IMR-90 (cell line): Measurements from ENCODE around the gene GPR39. TPM values are rescaled to one million over a fixed set of nuclear protein-coding genes. Genes with fewer than 3 reads are reported as not detected.

Experiments
- ATAC-seq: fragments of 200-7000 bp; cut with Tn5 transposase; 2 replicates; pipeline ENCODE4 v1.9.1; 2020; ENCODE audit warnings: low read depth, mild to moderate bottlenecking, moderate library complexity
- BruUV-seq: library from RNA; stranded (reverse); fragments of 400-500 nt; replicated peaks from 2 replicates; lab custom pipeline; 2021; lab: Mats Ljungman, UMichigan
- CTCF ChIA-PET: fragments of 300-600 bp; formaldehyde crosslinking; extraction: SDS; loops from one replicate; lab custom pipeline; 2021; ENCODE audit warnings: antibody characterized with exemption; lab: Yijun Ruan, JAX
- POLR2A ChIA-PET: fragments of 300-600 bp; sonication (Branson Sonifier 250); formaldehyde crosslinking; loops from one replicate; lab custom pipeline; 2022; ENCODE audit warnings: antibody characterized with exemption; ENCODE audit not compliant: unreplicated experiment; lab: Charles Lee
- DNase-seq: peaks from one replicate; pipeline ENCODE4 v3.0.0; 2013
- H2AFZ ChIP-seq: replicated peaks from 2 replicates; pipeline ENCODE3; 2013; ENCODE audit warnings: low read length, mild to moderate bottlenecking; ENCODE audit not compliant: poor library complexity
- H2AK5ac ChIP-seq: 2 replicates; pipeline ENCODE4 v1.6.1; 2013; ENCODE audit warnings: low read depth, low read length, inconsistent platforms
- H2AK9ac ChIP-seq: replicated peaks from 2 replicates; pipeline ENCODE3; 2013; ENCODE audit warnings: mild to moderate bottlenecking, low read depth, low read length, moderate library complexity; ENCODE audit not compliant: poor library complexity
- H2BK120ac ChIP-seq: 2 replicates; pipeline ENCODE4 v1.6.1; 2013; ENCODE audit warnings: low read depth, low read length, inconsistent platforms
- H2BK15ac ChIP-seq: 3 replicates; pipeline ENCODE4 v1.6.1; 2013; ENCODE audit warnings: low read depth, low read length, inconsistent platforms
- H2BK20ac ChIP-seq: 2 replicates; pipeline ENCODE4 v1.6.1; 2013; ENCODE audit warnings: low read depth, mild to moderate bottlenecking, inconsistent platforms, low read length, moderate library complexity
- H2BK5ac ChIP-seq: 2 replicates; pipeline ENCODE4 v1.6.1; 2013; ENCODE audit warnings: mild to moderate bottlenecking, low read depth, low read length, inconsistent platforms; ENCODE audit not compliant: poor library complexity, severe bottlenecking
- H3K14ac ChIP-seq: replicated peaks from 2 replicates; pipeline ENCODE4 v1.6.1; 2013; ENCODE audit warnings: low read depth, low read length, inconsistent platforms
- H3K18ac ChIP-seq: 2 replicates; pipeline ENCODE4 v1.6.1; 2013; ENCODE audit warnings: low read depth, low read length, control low read depth
- H3K23ac ChIP-seq: 2 replicates; pipeline ENCODE4 v1.6.1; 2013; ENCODE audit warnings: low read depth, low read length, inconsistent platforms
- H3K27ac ChIP-seq: 2 replicates; pipeline ENCODE4 v1.5.1; 2013; ENCODE audit warnings: mild to moderate bottlenecking, control low read depth, low read length; ENCODE audit not compliant: insufficient read depth
- H3K27me3 ChIP-seq: 2 replicates; pipeline ENCODE4 v1.6.1; 2013; ENCODE audit warnings: low read length; ENCODE audit not compliant: control insufficient read depth, insufficient read depth
- H3K36me3 ChIP-seq: 2 replicates; pipeline ENCODE4 v1.6.1; 2013; ENCODE audit warnings: low read length, mixed read lengths; ENCODE audit not compliant: control insufficient read depth, insufficient read depth
- H3K4ac ChIP-seq: 2 replicates; pipeline ENCODE4 v1.6.1; 2013; ENCODE audit warnings: low read depth, low read length, inconsistent platforms
- H3K4me1 ChIP-seq: 2 replicates; pipeline ENCODE4 v1.6.1; 2013; ENCODE audit warnings: low read length, mixed read lengths; ENCODE audit not compliant: control insufficient read depth, insufficient read depth
- H3K4me2 ChIP-seq: 2 replicates; pipeline ENCODE4 v1.6.1; 2013; ENCODE audit warnings: low read depth, mild to moderate bottlenecking, control low read depth, low read length, moderate library complexity
- H3K4me3 ChIP-seq: 2 replicates; pipeline ENCODE4 v1.5.1; 2013; ENCODE audit warnings: low read depth, mild to moderate bottlenecking, control low read depth, low read length, moderate library complexity; ENCODE audit not compliant: insufficient read depth
- H3K56ac ChIP-seq: 2 replicates; pipeline ENCODE4 v1.6.1; 2013; ENCODE audit warnings: low read length, inconsistent platforms; ENCODE audit not compliant: insufficient read depth; ENCODE audit errors: extremely low read depth
- H3K79me1 ChIP-seq, 2 experiments: 2 replicates each; pipeline ENCODE4 v1.6.1; 2013; ENCODE audit warnings: low read length in 2 of 2, inconsistent platforms in 1 of 2, low read depth in 1 of 2
- H3K9ac ChIP-seq: 2 replicates; pipeline ENCODE4 v1.6.1; 2013; ENCODE audit warnings: low read depth, low read length, control low read depth
- H3K9me1 ChIP-seq: 2 replicates; pipeline ENCODE4 v1.6.1; 2013; ENCODE audit warnings: low read length, inconsistent platforms; ENCODE audit not compliant: insufficient read depth
- H3K9me3 ChIP-seq: 2 replicates; pipeline ENCODE4 v1.6.1; 2013; ENCODE audit warnings: low read length; ENCODE audit not compliant: control insufficient read depth, insufficient read depth
- H4K20me1 ChIP-seq: 2 replicates; pipeline ENCODE4 v1.6.1; 2013; ENCODE audit warnings: low read length, inconsistent platforms; ENCODE audit not compliant: insufficient read depth
- H4K5ac ChIP-seq: 2 replicates; pipeline ENCODE4 v1.6.1; 2013; ENCODE audit warnings: mild to moderate bottlenecking, low read depth, low read length, control low read depth
- H4K8ac ChIP-seq, 2 experiments: 2 replicates each; pipeline ENCODE4 v1.6.1; 2013; ENCODE audit warnings: low read depth in 2 of 2, low read length in 2 of 2, control low read depth in 1 of 2, inconsistent platforms in 1 of 2
- H4K91ac ChIP-seq: 2 replicates; pipeline ENCODE4 v1.6.1; 2013; ENCODE audit warnings: low read depth, low read length, inconsistent platforms; ENCODE audit not compliant: insufficient read depth
- CEBPB ChIP-seq: IDR thresholded peaks from 2 replicates; pipeline ENCODE4 v1.6.1; 2012; ENCODE audit warnings: low read depth, low read length, improper control_type of control experiment
- MAFK ChIP-seq: IDR thresholded peaks from 2 replicates; pipeline ENCODE4 v1.6.1; 2012; ENCODE audit warnings: low read depth, low read length, improper control_type of control experiment
- NFE2L2 ChIP-seq: fragments of 150-350 bp; IDR thresholded peaks from 2 replicates; pipeline ENCODE4 v1.6.1; 2016; ENCODE audit warnings: low read depth, mild to moderate bottlenecking, low read length
- RAD21 ChIP-seq: IDR thresholded peaks from 2 replicates; pipeline ENCODE4 v1.6.1; 2012; ENCODE audit warnings: low read length, improper control_type of control experiment
- RCOR1 ChIP-seq: IDR thresholded peaks from 2 replicates; pipeline ENCODE4 v1.6.1; 2012; ENCODE audit warnings: mild to moderate bottlenecking, low read length, improper control_type of control experiment; ENCODE audit not compliant: insufficient replicate concordance
- SMC3 ChIP-seq: fragments of 150-350 bp; IDR thresholded peaks from 2 replicates; pipeline ENCODE4 v1.6.1; 2016; ENCODE audit warnings: low read depth, mild to moderate bottlenecking, antibody characterized with exemption, low read length, moderate library complexity
- WGBS, 2 experiments: methylation state at CpG; one replicate each; pipeline versions ENCODE4 v1.1.5 to v1.1.7; 2013; ENCODE audit warnings: missing lambda C conversion rate in 2 of 2; ENCODE audit not compliant: insufficient read length in 1 of 2; ENCODE audit errors: extremely low coverage in 2 of 2; 5-methylcytosine and 5-hydroxymethylcytosine counted together
- dilution Hi-C: fragments of 300-500 bp; cut with HindIII; formaldehyde crosslinking; loops from one replicate; pipeline ENCODE4 v1.14.3; 2018; ENCODE audit warnings: low sequenced_read_pairs; ENCODE audit not compliant: unreplicated experiment
- in situ Hi-C: fragments of 300-500 bp; cut with MboI; formaldehyde crosslinking; loops from 3 replicates; pipeline ENCODE4 v1.14.3; 2019; ENCODE audit warnings: low sequenced_read_pairs, inconsistent platforms, mixed read lengths
- intact Hi-C: fragments of 100-400 bp; cut with micrococcal nuclease; formaldehyde crosslinking; loops from 2 replicates; pipeline ENCODE4 v1.10.0; 2022
- polyA plus RNA-seq, 3 experiments: library from polyadenylated mRNA; depleted of rRNA; stranded (reverse); fragments of >200 nt; gene quantifications; 2 replicates each; pipeline ENCODE4 v1.2.3, GENCODE V29; 2012; ENCODE audit warnings: low replicate concordance in 1 of 3
- total RNA-seq: library from RNA; depleted of rRNA; stranded (reverse); fragments of >200 nt; gene quantifications from 2 replicates; pipeline ENCODE4 v1.2.3, GENCODE V29; 2012

Gene GPR39
- total and polyA plus RNA-seq, 2 of the 4 experiments (the other 2 are of a cell fraction) = 4.4 to 9.0 TPM

GRCh38 chr2:132581591-132581990, 165.0 kb downstream of the GPR39 start:
- H3K27ac ChIP-seq = no peak overlapping the region
- ChIA-PET CTCF (no interaction called here), POLR2A (no interaction called here)
- H3K4ac ChIP-seq = no peak overlapping the region
- no peak overlapping the region for H4K5ac ChIP-seq
- no peaks in the 10 kb centered on the region for H3K9me1 ChIP-seq
- BruUV-seq = no TSS peak
- no peak overlapping the region for H3K4me2 ChIP-seq
- DNase-seq = no peak
- no peak overlapping the region for H3K18ac ChIP-seq
- H2BK120ac ChIP-seq = no peak overlapping the region
- H2BK5ac ChIP-seq = no peak overlapping the region
- H3K4me1 ChIP-seq = peaks cover 3% of the 10 kb centered on the region
- in situ Hi-C loops = no loop called here
- intact Hi-C loops = no loop called here
- 60% methylated on average over 1 of the region's 5 CpGs; no CpG with 5 or more reads in 1 of the 2 experiments for WGBS, 2 experiments
- no peak overlapping the region for H2AK9ac ChIP-seq
- no peak for TF ChIP-seq MAFK
- no peak for TF ChIP-seq NFE2L2
- no peak for TF ChIP-seq SMC3
- TF ChIP-seq CEBPB = no peak
- TF ChIP-seq RAD21 = no peak
- TF ChIP-seq RCOR1 = no peak
- H3K23ac ChIP-seq = no peak overlapping the region
- no peaks in the 10 kb centered on the region for H3K79me1 ChIP-seq
- H3K9ac ChIP-seq = no peak overlapping the region
- H3K4me3 ChIP-seq = no peak overlapping the region
- H2AK5ac ChIP-seq = no peak overlapping the region
- H2BK15ac ChIP-seq = no peak overlapping the region
- H4K91ac ChIP-seq = no peak overlapping the region
- no peak overlapping the region for H3K56ac ChIP-seq
- H4K20me1 ChIP-seq = no peaks in the 10 kb centered on the region
- H2BK20ac ChIP-seq = no peak overlapping the region
- no peaks in the 10 kb centered on the region for H3K9me3 ChIP-seq
- no peak for ATAC-seq
- peaks cover 11% of the 10 kb centered on the region for H3K27me3 ChIP-seq
- H3K36me3 ChIP-seq = no peaks in the 10 kb centered on the region
- no peak overlapping the region for H4K8ac ChIP-seq
- no peak overlapping the region for H2AFZ ChIP-seq
- dilution Hi-C loops = no loop called here
- no peak overlapping the region for H3K14ac ChIP-seq
